Right lobe of liver (tissue), 4 donors: ENCODE results near the gene CTSW.

Source experiments
- POLR2A ChIP-seq: fragments of 450-650 bp; IDR thresholded peaks from one replicate; pipeline ENCODE4 v1.6.1; 2017; ENCODE audit warnings: antibody characterized with exemption, mild to moderate bottlenecking
- TF ChIP-seq, protein P1 (sequence below), 4 donors: fragments of 200-600 bp in 3 of 4; fragments of 450-650 bp in 1 of 4; IDR thresholded peaks; one replicate each; pipeline versions ENCODE4 v1.5.1 to v1.8.0; 2016 to 2022; ENCODE audit warnings: antibody characterized with exemption in 4 of 4, mild to moderate bottlenecking in 2 of 4
- donor health status: DM: no; HTN: no; CAD: no.
- donor health status: DM: no; HTN: no; CAD: no.
- donor health status: DM: no; HTN: yes; CAD: no.

GRCh38 chr11:65898656-65899355 is 19.2 kb downstream of the CTSW start:
- TF ChIP-seq, protein P1, sequence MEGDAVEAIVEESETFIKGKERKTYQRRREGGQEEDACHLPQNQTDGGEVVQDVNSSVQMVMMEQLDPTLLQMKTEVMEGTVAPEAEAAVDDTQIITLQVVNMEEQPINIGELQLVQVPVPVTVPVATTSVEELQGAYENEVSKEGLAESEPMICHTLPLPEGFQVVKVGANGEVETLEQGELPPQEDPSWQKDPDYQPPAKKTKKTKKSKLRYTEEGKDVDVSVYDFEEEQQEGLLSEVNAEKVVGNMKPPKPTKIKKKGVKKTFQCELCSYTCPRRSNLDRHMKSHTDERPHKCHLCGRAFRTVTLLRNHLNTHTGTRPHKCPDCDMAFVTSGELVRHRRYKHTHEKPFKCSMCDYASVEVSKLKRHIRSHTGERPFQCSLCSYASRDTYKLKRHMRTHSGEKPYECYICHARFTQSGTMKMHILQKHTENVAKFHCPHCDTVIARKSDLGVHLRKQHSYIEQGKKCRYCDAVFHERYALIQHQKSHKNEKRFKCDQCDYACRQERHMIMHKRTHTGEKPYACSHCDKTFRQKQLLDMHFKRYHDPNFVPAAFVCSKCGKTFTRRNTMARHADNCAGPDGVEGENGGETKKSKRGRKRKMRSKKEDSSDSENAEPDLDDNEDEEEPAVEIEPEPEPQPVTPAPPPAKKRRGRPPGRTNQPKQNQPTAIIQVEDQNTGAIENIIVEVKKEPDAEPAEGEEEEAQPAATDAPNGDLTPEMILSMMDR (IDR thresholded peaks at IDR 0.05): no peak
- TF ChIP-seq POLR2A: no peak
